Measurements from ENCODE around the gene KIR3DL3.
"Not testable (repeated sequence)": the region's sequence is repeated elsewhere in the genome, so short reads cannot be mapped to it uniquely, and the experiment has no call there.

Gene KIR3DL3

GRCh38 chr19:54692298-54692615 is 32.0 kb upstream of the KIR3DL3 start:
- TF ChIP-seq, protein P1, sequence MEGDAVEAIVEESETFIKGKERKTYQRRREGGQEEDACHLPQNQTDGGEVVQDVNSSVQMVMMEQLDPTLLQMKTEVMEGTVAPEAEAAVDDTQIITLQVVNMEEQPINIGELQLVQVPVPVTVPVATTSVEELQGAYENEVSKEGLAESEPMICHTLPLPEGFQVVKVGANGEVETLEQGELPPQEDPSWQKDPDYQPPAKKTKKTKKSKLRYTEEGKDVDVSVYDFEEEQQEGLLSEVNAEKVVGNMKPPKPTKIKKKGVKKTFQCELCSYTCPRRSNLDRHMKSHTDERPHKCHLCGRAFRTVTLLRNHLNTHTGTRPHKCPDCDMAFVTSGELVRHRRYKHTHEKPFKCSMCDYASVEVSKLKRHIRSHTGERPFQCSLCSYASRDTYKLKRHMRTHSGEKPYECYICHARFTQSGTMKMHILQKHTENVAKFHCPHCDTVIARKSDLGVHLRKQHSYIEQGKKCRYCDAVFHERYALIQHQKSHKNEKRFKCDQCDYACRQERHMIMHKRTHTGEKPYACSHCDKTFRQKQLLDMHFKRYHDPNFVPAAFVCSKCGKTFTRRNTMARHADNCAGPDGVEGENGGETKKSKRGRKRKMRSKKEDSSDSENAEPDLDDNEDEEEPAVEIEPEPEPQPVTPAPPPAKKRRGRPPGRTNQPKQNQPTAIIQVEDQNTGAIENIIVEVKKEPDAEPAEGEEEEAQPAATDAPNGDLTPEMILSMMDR (IDR thresholded peaks at IDR 0.05; ENCODE audit: low read depth, low read length), result no peak
- DNase-seq (ENCODE audit: extremely low read depth, low read depth), result no peak

- TF ChIP-seq, protein P1 (IDR thresholded peaks at IDR 0.05; ENCODE audit: low read depth, low read length), result no peak
- no peak for DNase-seq (ENCODE audit: extremely low read depth, low read depth)
These were observed 29.6 kb upstream of the KIR3DL3 start for GRCh38 chr19:54694648-54695047.

DNA sequence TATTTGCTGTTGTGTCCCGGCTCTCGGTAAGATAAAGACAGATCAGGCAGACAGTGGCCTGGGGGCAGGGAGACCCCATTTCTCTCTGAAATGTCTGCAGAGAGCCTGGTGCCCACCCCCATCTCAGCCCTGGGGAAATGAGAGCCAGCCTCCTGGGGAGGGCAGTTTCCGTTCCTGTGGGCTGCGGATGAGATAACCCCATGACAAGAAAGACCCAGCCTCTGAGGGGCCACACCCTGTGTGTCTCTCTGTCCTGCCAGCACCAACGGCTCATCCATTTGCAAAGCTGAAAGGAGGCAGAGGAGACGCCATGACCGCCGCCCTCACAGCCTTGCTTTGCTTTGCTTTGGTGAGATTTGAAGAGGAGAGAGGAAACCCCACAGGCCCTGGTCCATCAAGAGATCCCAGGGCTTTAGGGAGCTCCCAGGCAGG is 28.1 kb upstream of the KIR3DL3 start:
- no peak for DNase-seq (ENCODE audit: extremely low read depth, low read depth)
- TF ChIP-seq, protein P1 (IDR thresholded peaks at IDR 0.05; ENCODE audit: low read depth, low read length), result no peak

DNA sequence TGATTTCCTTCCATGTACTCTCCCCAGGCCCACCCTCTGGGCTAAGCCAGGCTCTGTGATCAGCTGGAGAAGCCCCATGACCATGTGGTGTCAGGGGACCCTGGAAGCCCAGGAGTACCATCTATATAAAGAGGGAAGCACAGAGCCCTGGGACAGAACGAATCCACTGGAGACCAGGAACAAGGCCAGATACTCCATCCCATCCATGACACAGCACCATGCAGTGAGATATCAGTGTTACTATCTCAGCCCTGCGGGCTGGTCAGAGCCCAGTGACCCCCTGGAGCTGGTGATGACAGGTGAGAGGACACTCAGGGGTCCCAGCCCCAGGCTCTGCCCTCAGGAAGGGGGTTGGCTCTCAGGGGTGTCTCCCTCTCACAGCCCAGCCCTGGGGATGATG is 27.5 kb upstream of the KIR3DL3 start:
- no peak for DNase-seq (ENCODE audit: extremely low read depth, low read depth)
- TF ChIP-seq, protein P1 (IDR thresholded peaks at IDR 0.05; ENCODE audit: low read depth, low read length), result no peak

GRCh38 chr19:54697716-54698115 is 26.5 kb upstream of the KIR3DL3 start:
- not testable (repeated sequence) for DNase-seq (ENCODE audit: extremely low read depth, low read depth)

DNA sequence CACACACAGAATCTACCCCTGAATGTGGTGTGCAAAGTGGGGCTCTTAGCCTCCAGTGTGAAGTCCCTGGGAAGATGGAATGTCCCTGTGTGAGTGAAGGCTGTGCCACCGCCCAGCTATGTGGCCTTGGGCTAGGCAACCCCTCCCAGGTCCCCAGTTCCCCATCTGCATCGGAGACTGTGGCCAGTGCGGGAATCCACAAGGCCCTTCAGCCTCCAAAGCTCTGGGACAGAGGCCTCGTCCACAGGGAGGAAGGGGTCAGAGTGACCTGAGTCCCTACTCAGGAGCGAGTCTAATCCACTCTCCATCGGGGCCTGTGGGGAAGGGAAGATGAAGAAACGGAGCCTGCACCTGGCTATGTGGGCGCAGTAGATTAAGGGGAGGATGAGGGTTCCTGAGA is 19.3 kb upstream of the KIR3DL3 start:
- TF ChIP-seq, protein P1 (IDR thresholded peaks at IDR 0.05; ENCODE audit: low read depth, low read length), result no peak
- DNase-seq (ENCODE audit: extremely low read depth, low read depth), result no peak

- no peak for DNase-seq (ENCODE audit: extremely low read depth, low read depth)
These were observed 16.3 kb upstream of the KIR3DL3 start for GRCh38 chr19:54707962-54708361.

DNA sequence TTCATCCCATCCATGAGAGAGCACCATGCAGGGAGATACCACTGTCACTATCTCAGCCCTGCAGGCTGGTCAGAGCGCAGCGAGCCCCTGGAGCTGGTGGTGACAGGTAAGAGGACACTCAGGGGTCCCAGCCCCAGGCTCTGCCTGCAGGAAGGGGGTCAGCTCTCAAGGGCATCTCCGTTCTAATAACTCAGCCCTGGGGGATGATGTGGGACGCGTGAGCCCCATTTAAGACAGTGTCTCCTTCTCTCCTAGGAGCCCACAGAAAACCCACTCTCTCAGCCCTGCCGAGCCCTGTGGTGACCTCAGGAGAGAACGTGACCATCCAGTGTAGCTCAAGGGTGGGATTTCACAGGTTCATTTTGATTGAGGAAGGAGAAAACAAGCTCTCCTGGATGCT is 15.5 kb upstream of the KIR3DL3 start:
- TF ChIP-seq, protein P1 (IDR thresholded peaks at IDR 0.05; ENCODE audit: low read depth, low read length), result no peak
- no peak for DNase-seq (ENCODE audit: extremely low read depth, low read depth)

More at GRCh38 chr19:54707962-54708361, 16.3 kb upstream of the KIR3DL3 start:
- TF ChIP-seq, protein P1 (IDR thresholded peaks at IDR 0.05; ENCODE audit: low read depth, low read length), result no peak
